Adrenal gland (tissue), 12 donors: Measurements from ENCODE around the gene BLMH. TPM values are rescaled to one million over a fixed set of nuclear protein-coding genes. Genes with fewer than 3 reads are reported as not detected.

Experiments
- DNase-seq, 7 donors: peaks; one replicate each; pipeline ENCODE4 v3.0.0-alpha.2; 2019 to 2020
- H3K27ac ChIP-seq, 5 donors: fragments of 200-600 bp; sonication (generic) in 4 of 5; 1 replicate in 3 of 5; 2 replicates in 2 of 5; pipeline versions ENCODE4 v1.5.1 to v1.8.0; 2016 to 2020; ENCODE audit warnings: mild to moderate bottlenecking in 1 of 5
- H3K27me3 ChIP-seq: fragments of 200-600 bp; 2 replicates; pipeline ENCODE4 v1.8.0; 2021
- H3K36me3 ChIP-seq, 2 donors: fragments of 200-600 bp; replicated peaks in 1 of 2; 1 replicate in 1 of 2; 2 replicates in 1 of 2; pipeline versions ENCODE4 v1.5.1 to v1.8.0; 2018 to 2022
- H3K4me1 ChIP-seq, 2 donors: fragments of 200-600 bp; replicated peaks in 1 of 2; 1 replicate in 1 of 2; 2 replicates in 1 of 2; pipeline versions ENCODE4 v1.5.1 to v1.8.0; 2018 to 2021
- H3K4me3 ChIP-seq, 4 donors: fragments of 200-600 bp; sonication (generic) in 3 of 4; one replicate each; pipeline ENCODE4 v1.5.1; 2016 to 2018
- H3K9me3 ChIP-seq, 3 donors: fragments of 200-600 bp; sonication (generic) in 1 of 3; replicated peaks in 1 of 3; 1 replicate in 2 of 3; 2 replicates in 1 of 3; pipeline versions ENCODE4 v1.5.1 to v1.8.0; 2016 to 2021
- POLR2A ChIP-seq, 2 donors: fragments of 450-650 bp; IDR thresholded peaks; one replicate each; pipeline ENCODE4 v1.6.1; 2017; ENCODE audit warnings: antibody characterized with exemption in 2 of 2, mild to moderate bottlenecking in 2 of 2, moderate library complexity in 1 of 2
- WGBS, 4 donors: extraction: QIAGEN DNeasy Blood & Tissue Kit in 2 of 4; methylation state at CpG; one replicate each; pipeline versions ENCODE4 v1.1.5 to v1.1.7; 2013 to 2017; 5-methylcytosine and 5-hydroxymethylcytosine counted together
- intact Hi-C, 2 donors: fragments of 100-400 bp; cut with DNase I; formaldehyde crosslinking; loops; one replicate each; pipeline versions ENCODE4 v1.14.1 to v1.15.0; 2022 to 2023
- polyA plus RNA-seq, 3 donors: library from polyadenylated mRNA; stranded (reverse); fragments of 200-250 nt in 2 of 3; fragments of 350-450 nt in 1 of 3; fragmentation: Illumina TruSeq in 1 of 3; extraction: RNeasy Lipid Tissue Mini Kit (QIAGEN cat#74804) in 1 of 3; gene quantifications; one replicate each; pipeline ENCODE4 v1.2.3, GENCODE V29; 2013 to 2014
- total RNA-seq, 9 donors: library from RNA; depleted of rRNA in 4 of 9; stranded (reverse); fragments of >200 nt in 4 of 9; fragments of 120-200 nt in 1 of 9; fragmentation: NEBNext Ultra II Directional in 1 of 9; extraction: Animal tissue kit (Norgen Biotek cat#: 25700) in 1 of 9; gene quantifications; one replicate each; pipeline versions ENCODE4 v1.1.0 to v1.2.4, GENCODE V29; 2013 to 2023
- TF ChIP-seq, protein P1 (sequence below), 6 experiments: fragments of 450-650 bp in 4 of 6; fragments of 200-600 bp in 2 of 6; sonication (generic) in 1 of 6; IDR thresholded peaks; 1 replicate in 5 of 6; 2 replicates in 1 of 6; pipeline versions ENCODE4 v1.5.1 to v1.8.0; 2016 to 2021; ENCODE audit warnings: antibody characterized with exemption in 6 of 6, mild to moderate bottlenecking in 2 of 6, moderate library complexity in 1 of 6
- donor health status: healthy with polysubstance abuse.
- donor health status: Bipolar disorder and iron deficiency.
- donor health status: DM: yes; HTN: yes; CAD: no.
- donor health status: DM: no; HTN: no; CAD: no.
- donor health status: DM: no; HTN: no; CAD: no.
- donor health status: DM: yes; HTN: yes; CAD: no.

BLMH gene
- total and polyA plus RNA-seq, 12 donors = 12.1 to 41.7 (median 18.9) TPM

DNA sequence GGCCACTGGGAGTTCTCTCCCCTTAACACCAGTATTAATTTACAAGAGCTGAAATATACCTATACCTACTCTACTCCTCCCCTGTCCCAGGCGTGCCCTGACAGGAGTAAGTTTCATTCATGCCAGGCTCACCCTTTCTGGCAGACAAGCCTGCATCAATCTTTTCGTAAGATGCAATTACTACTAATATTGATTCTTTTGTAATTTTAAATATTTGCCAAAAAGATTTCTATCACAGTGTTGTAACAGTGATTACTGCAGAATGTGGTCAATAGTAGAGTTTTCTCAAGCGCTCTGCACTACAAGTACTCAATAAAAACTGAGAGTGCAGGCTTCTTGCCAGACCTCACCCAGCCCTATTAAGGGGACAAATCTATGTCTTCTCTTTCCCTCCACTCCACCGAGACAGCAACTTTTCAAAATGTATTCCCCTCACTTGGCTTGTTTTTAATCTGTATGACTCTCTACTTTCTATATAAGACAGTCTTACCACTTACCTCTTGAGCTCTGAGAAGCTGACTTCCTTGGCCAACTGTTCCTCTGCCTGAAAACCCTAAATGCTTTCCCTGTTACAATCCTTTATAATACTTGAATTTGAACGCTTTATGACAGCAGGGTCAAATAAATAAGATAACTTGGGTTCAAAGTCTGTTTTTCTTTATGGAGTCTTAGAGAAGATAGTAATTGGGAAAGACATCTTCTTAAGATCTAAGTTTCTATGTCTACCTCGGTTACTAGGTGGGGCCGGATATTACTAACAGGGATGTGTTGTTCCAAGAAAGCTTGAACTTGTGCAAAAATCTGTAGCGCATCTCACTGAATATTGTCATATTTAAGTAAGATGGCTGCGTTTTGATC is 42.0 kb upstream of the BLMH start, which contains the start of gene TMIGD1:
TMIGD1 (minus strand) TSS at position 555 of the 858 bp plus-strand sequence. CDS start 1,924 bp downstream, outside the sequence.
- DNase-seq = no peak
- 83 to 89% (median 86%) methylated on average over 9 of the region's 9 CpGs for WGBS, 4 donors
- Histone ChIP-seq H3K9me3 (no peaks in the 10 kb centered on the region), H3K4me1 (no peaks in the 10 kb centered on the region), H3K36me3 (no peaks in the 10 kb centered on the region), H3K27ac (no peak within 1 kb of the TSS), H3K27me3 (no peaks in the 10 kb centered on the region), H3K4me3 (no peak within 1 kb of the TSS)
- intact Hi-C loops = loop anchor here in 1 of 2 donors (10.0 kb wide), 1 partner anchor 229 kb away; no protein-coding TSS in a partner anchor
- TF ChIP-seq POLR2A (IDR thresholded peaks at IDR 0.05) = no peak
- TF ChIP-seq, protein P1, sequence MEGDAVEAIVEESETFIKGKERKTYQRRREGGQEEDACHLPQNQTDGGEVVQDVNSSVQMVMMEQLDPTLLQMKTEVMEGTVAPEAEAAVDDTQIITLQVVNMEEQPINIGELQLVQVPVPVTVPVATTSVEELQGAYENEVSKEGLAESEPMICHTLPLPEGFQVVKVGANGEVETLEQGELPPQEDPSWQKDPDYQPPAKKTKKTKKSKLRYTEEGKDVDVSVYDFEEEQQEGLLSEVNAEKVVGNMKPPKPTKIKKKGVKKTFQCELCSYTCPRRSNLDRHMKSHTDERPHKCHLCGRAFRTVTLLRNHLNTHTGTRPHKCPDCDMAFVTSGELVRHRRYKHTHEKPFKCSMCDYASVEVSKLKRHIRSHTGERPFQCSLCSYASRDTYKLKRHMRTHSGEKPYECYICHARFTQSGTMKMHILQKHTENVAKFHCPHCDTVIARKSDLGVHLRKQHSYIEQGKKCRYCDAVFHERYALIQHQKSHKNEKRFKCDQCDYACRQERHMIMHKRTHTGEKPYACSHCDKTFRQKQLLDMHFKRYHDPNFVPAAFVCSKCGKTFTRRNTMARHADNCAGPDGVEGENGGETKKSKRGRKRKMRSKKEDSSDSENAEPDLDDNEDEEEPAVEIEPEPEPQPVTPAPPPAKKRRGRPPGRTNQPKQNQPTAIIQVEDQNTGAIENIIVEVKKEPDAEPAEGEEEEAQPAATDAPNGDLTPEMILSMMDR (IDR thresholded peaks at IDR 0.05) = no peak

DNA sequence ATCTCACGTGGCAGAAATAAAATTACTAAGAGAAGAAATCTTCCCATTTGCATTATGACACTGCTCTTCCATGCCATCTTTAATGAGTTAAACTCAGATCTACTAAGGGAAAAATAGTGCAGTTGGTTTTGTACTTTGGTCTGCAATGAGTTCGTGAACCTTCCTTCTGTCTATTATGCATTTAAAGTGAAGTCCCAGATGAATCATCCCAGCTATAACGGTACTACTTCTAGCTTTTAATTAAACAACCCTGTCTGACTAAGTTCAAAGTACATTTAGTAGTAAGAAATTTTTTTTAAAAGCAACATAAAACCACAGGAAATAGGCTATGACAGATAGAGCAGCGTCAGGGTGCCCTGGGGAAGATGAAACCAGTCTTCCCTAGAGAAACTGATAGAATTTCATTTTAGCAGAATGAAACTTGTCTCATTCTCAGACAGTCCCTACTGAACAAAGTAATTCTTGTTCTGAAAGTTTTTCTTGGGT is 40.4 kb upstream of the BLMH start:
- Histone ChIP-seq H3K27me3 (no peaks in the 10 kb centered on the region), H3K4me1 (no peaks in the 10 kb centered on the region), H3K4me3 (no peak overlapping the region), H3K9me3 (no peaks in the 10 kb centered on the region), H3K36me3 (no peaks in the 10 kb centered on the region), H3K27ac (no peak overlapping the region)
- WGBS, 4 donors = 56 to 66% (median 62%) methylated on average over 4 of the region's 4 CpGs
- no peak for DNase-seq
- TF ChIP-seq POLR2A (IDR thresholded peaks at IDR 0.05) = no peak
- TF ChIP-seq, protein P1 (IDR thresholded peaks at IDR 0.05) = no peak
- intact Hi-C loops = loop anchor here in 1 of 2 donors (10.0 kb wide), 1 partner anchor 227 kb away; no protein-coding TSS in a partner anchor

DNA sequence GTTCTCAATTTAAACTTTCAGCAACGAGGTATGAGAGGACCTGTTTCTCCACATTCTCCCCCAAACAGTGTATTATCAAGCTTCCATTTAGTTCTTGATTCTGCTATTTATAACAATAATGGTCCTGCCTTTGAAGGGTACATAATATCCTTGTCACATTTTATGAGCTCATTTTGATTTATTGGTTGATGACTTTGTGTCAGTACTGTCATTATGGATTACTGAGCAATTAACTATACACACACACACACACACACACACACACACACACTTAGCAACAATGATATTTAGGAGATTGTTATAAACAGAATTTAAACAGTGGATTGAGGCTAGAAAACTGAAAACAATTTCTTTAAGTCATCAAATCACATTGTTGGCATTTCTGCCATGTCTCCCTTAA is 35.1 kb upstream of the BLMH start:
- no peak overlapping the region for H3K4me3 ChIP-seq
- intact Hi-C loops = no loop called here
- no peaks in the 10 kb centered on the region for H3K4me1 ChIP-seq
- 26 to 38% (median 34%) methylated on average over 1 of the region's 1 CpG for WGBS, 4 donors
- no peaks in the 10 kb centered on the region for H3K36me3 ChIP-seq
- DNase-seq = no peak
- no peak overlapping the region for H3K27ac ChIP-seq
- no peaks in the 10 kb centered on the region for H3K9me3 ChIP-seq
- H3K27me3 ChIP-seq = no peaks in the 10 kb centered on the region
- no peak for TF ChIP-seq POLR2A (IDR thresholded peaks at IDR 0.05)
- TF ChIP-seq, protein P1 (IDR thresholded peaks at IDR 0.05) = no peak

DNA sequence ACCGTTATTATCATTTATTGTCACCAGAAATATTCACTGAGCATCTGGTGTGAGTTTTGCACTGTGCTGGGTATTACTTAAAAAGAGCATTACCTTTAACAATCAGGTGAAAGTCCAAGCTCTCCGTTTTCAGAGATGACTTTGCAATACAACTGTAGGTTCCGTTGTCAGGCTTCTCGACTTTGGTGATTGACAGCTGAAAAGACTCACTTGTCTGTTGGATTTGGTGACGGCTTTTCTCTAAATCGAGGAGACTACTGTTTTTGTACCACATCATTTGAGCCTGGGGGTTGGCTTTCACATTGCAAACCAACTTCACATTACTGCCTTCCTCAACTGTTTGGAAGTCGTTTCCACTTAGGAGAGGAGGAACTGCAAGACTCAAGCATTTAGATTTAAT is 33.0 kb upstream of the BLMH start:
- H3K27ac ChIP-seq = no peak overlapping the region
- no peaks in the 10 kb centered on the region for H3K9me3 ChIP-seq
- WGBS, 4 donors = 65 to 76% (median 71%) methylated on average over 7 of the region's 7 CpGs
- no peaks in the 10 kb centered on the region for H3K27me3 ChIP-seq
- no peak for TF ChIP-seq POLR2A (IDR thresholded peaks at IDR 0.05)
- TF ChIP-seq, protein P1 (IDR thresholded peaks at IDR 0.05) = no peak
- no peak for DNase-seq
- H3K4me3 ChIP-seq = no peak overlapping the region
- H3K36me3 ChIP-seq = no peaks in the 10 kb centered on the region
- H3K4me1 ChIP-seq = no peaks in the 10 kb centered on the region
- intact Hi-C loops = no loop called here
